Kidney epithelial cell (primary cell): ENCODE data around the gene MAPRE2. TPM values are rescaled to one million over a fixed set of nuclear protein-coding genes. Genes with fewer than 3 reads are reported as not detected.

ENCODE experiments used
- DNase-seq: peaks from one replicate; pipeline ENCODE4 v3.0.0-alpha.2; 2010; ENCODE audit warnings: low read depth
- H3K27me3 ChIP-seq: 2 replicates; pipeline ENCODE4 v1.6.0; 2011; ENCODE audit warnings: low read length; ENCODE audit not compliant: control insufficient read depth, insufficient read depth
- H3K36me3 ChIP-seq: 2 replicates; pipeline ENCODE4 v1.5.1; 2011; ENCODE audit warnings: low read length; ENCODE audit not compliant: control insufficient read depth, insufficient read depth
- H3K4me3 ChIP-seq: 2 replicates; pipeline ENCODE4 v1.5.1; 2011; ENCODE audit warnings: low read depth, mild to moderate bottlenecking, control low read depth, low read length
- CTCF ChIP-seq: IDR thresholded peaks from 2 replicates; pipeline ENCODE4 v1.5.1; 2011; ENCODE audit warnings: mild to moderate bottlenecking, moderate library complexity, low read length, control low read depth, inconsistent platforms; ENCODE audit not compliant: insufficient read depth, poor library complexity, severe bottlenecking
- total RNA-seq: library from RNA; depleted of rRNA; stranded (reverse); fragments of >200 nt; gene quantifications from 2 replicates; pipeline ENCODE4 v1.2.3, GENCODE V29; 2015

MAPRE2 gene
- total RNA-seq, 1 donor from 2014 or later: 16.2 TPM

- Histone ChIP-seq H3K4me3 (no peak overlapping the region), H3K36me3 (no peaks in the 10 kb centered on the region), H3K27me3 (no peaks in the 10 kb centered on the region)
- no peak for DNase-seq
- TF ChIP-seq CTCF: no peak
Measured at GRCh38 chr18:35051641-35052377, 10.6 kb downstream of the MAPRE2 start.

GRCh38 chr18:35054401-35054800 is 13.2 kb downstream of the MAPRE2 start:
- Histone ChIP-seq H3K36me3 (no peaks in the 10 kb centered on the region), H3K27me3 (no peaks in the 10 kb centered on the region), H3K4me3 (no peak overlapping the region)
- no peak for DNase-seq
- no peak for TF ChIP-seq CTCF

- TF ChIP-seq CTCF: no peak
- H3K4me3 ChIP-seq: no peak overlapping the region
Measured at GRCh38 chr18:35055105-35055504, 13.9 kb downstream of the MAPRE2 start.

GRCh38 chr18:35055726-35056125 is 14.5 kb downstream of the MAPRE2 start:
- Histone ChIP-seq H3K27me3 (no peaks in the 10 kb centered on the region), H3K36me3 (no peaks in the 10 kb centered on the region), H3K4me3 (no peak overlapping the region)
- DNase-seq: no peak
- TF ChIP-seq CTCF: no peak

More at GRCh38 chr18:35055105-35055504, 13.9 kb downstream of the MAPRE2 start:
- Histone ChIP-seq H3K27me3 (no peaks in the 10 kb centered on the region), H3K36me3 (no peaks in the 10 kb centered on the region)
- DNase-seq: no peak

- Histone ChIP-seq H3K27me3 (no peaks in the 10 kb centered on the region), H3K36me3 (no peaks in the 10 kb centered on the region), H3K4me3 (no peak overlapping the region)
- no peak for TF ChIP-seq CTCF
- DNase-seq: no peak
Measured at GRCh38 chr18:35059280-35059927, 18.2 kb downstream of the MAPRE2 start.
